ENCODE data around the gene ALDH1B1. TPM values are rescaled to one million over a fixed set of nuclear protein-coding genes. Genes with fewer than 3 reads are reported as not detected.
"Not testable (repeated sequence)": the region's sequence is repeated elsewhere in the genome, so short reads cannot be mapped to it uniquely, and the experiment has no call there.

ALDH1B1 gene
- total RNA-seq, 2 donors from 2014 or later, result 9.1 to 10.2 TPM

- Mint-ChIP-seq H3K36me3 (ENCODE audit: insufficient read depth in 2 of 2) (peaks cover 8 to 10% of the 10 kb centered on the region in 2 donors), H3K27me3 (ENCODE audit: low read depth) (peaks cover 8% of the 10 kb centered on the region), H3K9me3 (no peaks in the 10 kb centered on the region), H3K4me1 (ENCODE audit: low read depth) (peaks cover 17% of the 10 kb centered on the region), H3K27ac (no peak overlapping the region), H3K4me3 (no peak overlapping the region)
- no peak for DNase-seq
- no peak for ATAC-seq (replicated peaks in 1 of 2)
Observed at GRCh38 chr9:38396371-38396671, 3.8 kb downstream of the ALDH1B1 start.

DNA sequence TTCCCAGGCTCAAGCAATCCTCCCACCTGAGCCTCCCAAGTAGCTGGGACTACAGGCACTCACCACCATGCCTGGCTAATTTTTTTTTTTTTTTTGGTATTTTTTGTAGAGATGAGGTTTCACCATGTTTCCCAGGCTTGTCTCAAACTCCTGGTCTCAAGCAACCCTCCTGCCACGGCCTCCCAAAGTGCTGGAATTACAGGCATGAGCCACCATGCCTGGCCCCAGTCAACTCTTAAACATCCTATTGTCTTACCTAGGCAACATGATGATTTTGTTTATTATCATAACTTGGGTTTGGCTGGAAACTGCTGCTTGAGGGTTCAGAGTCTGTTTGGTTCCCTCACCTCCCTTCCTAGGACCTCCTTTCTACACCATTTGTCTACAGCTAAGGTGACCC, 6.7 kb downstream of the ALDH1B1 start:
- H3K4me1 Mint-ChIP-seq (ENCODE audit: low read depth); H3K36me3 Mint-ChIP-seq (ENCODE audit: insufficient read depth in 2 of 2); H3K27ac Mint-ChIP-seq; ATAC-seq (replicated peaks in 1 of 2); H3K9me3 Mint-ChIP-seq; H3K27me3 Mint-ChIP-seq (ENCODE audit: low read depth); H3K4me3 Mint-ChIP-seq; DNase-seq: not testable (repeated sequence)

DNA sequence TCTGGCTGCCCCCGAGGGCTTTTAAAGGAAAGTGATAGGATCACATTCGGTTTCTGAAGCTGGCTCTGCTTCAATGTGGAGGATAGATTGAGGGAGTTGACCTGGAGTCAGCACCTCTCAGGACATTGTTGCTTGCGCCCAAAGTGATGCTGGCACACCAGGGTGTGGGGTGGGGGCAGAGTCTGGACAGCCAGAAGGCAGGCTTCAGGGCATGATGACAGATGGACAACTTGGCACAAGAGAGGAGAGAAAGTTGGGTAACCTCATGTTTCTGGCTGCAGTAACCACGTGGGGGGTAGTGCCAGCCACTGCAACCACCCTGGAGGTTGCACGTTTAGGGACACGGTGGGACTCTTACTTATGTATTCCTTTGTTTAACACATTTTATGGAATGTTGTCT, 9.5 kb downstream of the ALDH1B1 start:
- no peak for DNase-seq
- Mint-ChIP-seq H3K27me3 (ENCODE audit: low read depth) (peaks cover 10% of the 10 kb centered on the region), H3K36me3 (ENCODE audit: insufficient read depth in 2 of 2) (peaks cover 0 to 2% of the 10 kb centered on the region in 2 donors), H3K4me1 (ENCODE audit: low read depth) (no peaks in the 10 kb centered on the region), H3K9me3 (no peaks in the 10 kb centered on the region), H3K4me3 (no peak overlapping the region), H3K27ac (no peak overlapping the region)
- no peak for ATAC-seq (replicated peaks in 1 of 2)

DNA sequence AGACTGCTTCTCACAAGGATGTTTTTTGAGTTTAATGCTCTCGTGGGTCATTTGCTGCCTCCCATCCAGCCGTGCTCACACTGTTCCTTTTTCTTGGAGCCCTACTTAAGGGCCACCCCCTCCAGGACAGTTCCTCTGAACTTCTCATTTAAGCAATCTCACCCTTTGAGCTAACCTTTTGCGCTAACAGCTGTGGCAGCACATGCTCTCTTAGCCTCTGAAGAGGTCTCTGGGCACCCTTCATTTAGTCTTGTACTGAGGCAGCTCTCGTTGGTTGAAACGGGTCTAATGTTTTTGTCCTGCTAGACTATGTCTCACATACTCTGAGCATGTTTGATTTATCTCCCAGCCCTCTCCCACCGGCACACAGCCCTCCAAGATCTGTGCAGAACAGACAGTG, 11.8 kb downstream of the ALDH1B1 start:
- Mint-ChIP-seq H3K9me3 (no peaks in the 10 kb centered on the region), H3K27me3 (ENCODE audit: low read depth) (peaks cover 10% of the 10 kb centered on the region), H3K4me3 (no peak overlapping the region), H3K27ac (no peak overlapping the region), H3K4me1 (ENCODE audit: low read depth) (no peaks in the 10 kb centered on the region), H3K36me3 (ENCODE audit: insufficient read depth in 2 of 2) (no peaks in the 10 kb centered on the region)
- no peak for DNase-seq
- no peak for ATAC-seq (replicated peaks in 1 of 2)

GRCh38 chr9:38405785-38406184, 13.3 kb downstream of the ALDH1B1 start:
- Mint-ChIP-seq H3K9me3 (no peaks in the 10 kb centered on the region), H3K4me3 (no peak overlapping the region), H3K27ac (no peak overlapping the region), H3K4me1 (ENCODE audit: low read depth) (no peaks in the 10 kb centered on the region), H3K27me3 (ENCODE audit: low read depth) (peaks cover 10% of the 10 kb centered on the region), H3K36me3 (ENCODE audit: insufficient read depth in 2 of 2) (no peaks in the 10 kb centered on the region)
- no peak for ATAC-seq (replicated peaks in 1 of 2)
- no peak for DNase-seq

DNA sequence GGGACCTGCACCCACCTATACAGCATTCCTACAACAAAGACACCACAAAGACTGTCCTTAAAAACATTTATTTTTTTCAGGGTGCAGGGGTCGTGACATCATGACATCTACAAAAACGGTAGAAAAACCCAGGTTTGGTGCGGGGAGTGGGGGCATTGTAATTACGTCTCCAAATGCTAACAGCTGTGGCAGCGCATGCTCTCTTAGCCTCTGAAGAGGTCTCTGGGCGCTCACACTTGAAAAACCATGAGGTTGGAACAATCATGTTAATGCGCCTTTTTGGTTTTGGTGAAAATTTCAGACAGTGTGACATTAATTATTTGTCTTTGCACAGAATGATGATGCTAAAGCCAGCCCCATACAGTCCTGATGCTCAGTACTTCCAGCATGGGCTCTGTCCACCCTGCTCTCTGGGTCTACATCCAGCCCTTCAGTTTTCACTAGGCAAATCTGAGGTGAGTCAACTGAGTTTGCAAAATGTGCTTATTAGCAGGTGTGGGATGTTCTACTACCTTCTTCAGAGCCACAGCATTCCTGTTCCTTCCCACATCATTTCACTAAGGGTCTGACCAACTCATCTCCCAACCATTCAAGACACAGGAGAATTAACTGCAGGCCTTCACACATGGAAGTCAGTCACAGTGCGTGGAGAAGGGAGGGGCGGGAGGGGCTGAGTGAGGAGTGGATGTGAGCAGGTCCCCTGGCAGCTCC, 14.1 kb downstream of the ALDH1B1 start:
- no peak for ATAC-seq (replicated peaks in 1 of 2)
- no peaks in the 10 kb centered on the region for H3K36me3 Mint-ChIP-seq (ENCODE audit: insufficient read depth in 2 of 2)
- no peak overlapping the region for H3K4me3 Mint-ChIP-seq
- no peak overlapping the region for H3K27ac Mint-ChIP-seq
- peaks cover 10% of the 10 kb centered on the region for H3K27me3 Mint-ChIP-seq (ENCODE audit: low read depth)
- no peak for DNase-seq
- H3K9me3 Mint-ChIP-seq, result no peaks in the 10 kb centered on the region
- no peaks in the 10 kb centered on the region for H3K4me1 Mint-ChIP-seq (ENCODE audit: low read depth)

DNA sequence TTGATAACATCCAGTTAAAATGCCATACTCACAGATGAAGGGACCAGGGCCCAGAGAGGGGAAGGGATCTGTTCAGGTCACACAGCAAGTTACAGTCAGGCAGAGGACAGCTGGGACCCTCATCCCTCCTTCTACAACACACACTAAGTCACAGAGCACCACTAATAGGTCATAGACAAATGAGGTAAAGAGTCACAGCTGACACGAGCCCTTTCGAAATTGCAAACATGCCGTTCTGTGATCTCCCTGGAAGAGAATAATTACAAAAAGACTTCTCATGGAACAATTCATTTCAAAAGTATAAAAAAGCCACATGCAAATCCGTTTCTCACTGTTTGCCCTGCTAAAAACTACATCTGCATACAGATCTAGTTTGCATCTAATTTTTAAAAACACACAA, 16.2 kb downstream of the ALDH1B1 start:
- H3K9me3 Mint-ChIP-seq, result no peaks in the 10 kb centered on the region
- no peaks in the 10 kb centered on the region for H3K4me1 Mint-ChIP-seq (ENCODE audit: low read depth)
- H3K27ac Mint-ChIP-seq, result no peak overlapping the region
- DNase-seq, result no peak
- peak in 1 of 2 donors; percentile 78 for ATAC-seq (replicated peaks in 1 of 2)
- peaks cover 17% of the 10 kb centered on the region for H3K27me3 Mint-ChIP-seq (ENCODE audit: low read depth)
- no peak overlapping the region for H3K4me3 Mint-ChIP-seq
- H3K36me3 Mint-ChIP-seq (ENCODE audit: insufficient read depth in 2 of 2), result no peaks in the 10 kb centered on the region

- no peaks in the 10 kb centered on the region for H3K9me3 Mint-ChIP-seq
- H3K36me3 Mint-ChIP-seq (ENCODE audit: insufficient read depth in 2 of 2), result no peaks in the 10 kb centered on the region
- no peak overlapping the region for H3K4me3 Mint-ChIP-seq
- no peak overlapping the region for H3K27ac Mint-ChIP-seq
- H3K4me1 Mint-ChIP-seq (ENCODE audit: low read depth), result no peaks in the 10 kb centered on the region
- no peak for ATAC-seq (replicated peaks in 1 of 2)
- peaks cover 7% of the 10 kb centered on the region for H3K27me3 Mint-ChIP-seq (ENCODE audit: low read depth)
- no peak for DNase-seq
Observed at GRCh38 chr9:38412751-38413150, 20.2 kb downstream of the ALDH1B1 start.

GRCh38 chr9:38413283-38413682, 20.8 kb downstream of the ALDH1B1 start:
- H3K4me3 Mint-ChIP-seq, result no peak overlapping the region
- H3K27ac Mint-ChIP-seq, result no peak overlapping the region
- H3K36me3 Mint-ChIP-seq (ENCODE audit: insufficient read depth in 2 of 2), result no peaks in the 10 kb centered on the region
- H3K4me1 Mint-ChIP-seq (ENCODE audit: low read depth), result no peaks in the 10 kb centered on the region
- H3K9me3 Mint-ChIP-seq, result no peaks in the 10 kb centered on the region
- no peak for DNase-seq
- peaks cover 7% of the 10 kb centered on the region for H3K27me3 Mint-ChIP-seq (ENCODE audit: low read depth)
- ATAC-seq (replicated peaks in 1 of 2), result no peak

DNA sequence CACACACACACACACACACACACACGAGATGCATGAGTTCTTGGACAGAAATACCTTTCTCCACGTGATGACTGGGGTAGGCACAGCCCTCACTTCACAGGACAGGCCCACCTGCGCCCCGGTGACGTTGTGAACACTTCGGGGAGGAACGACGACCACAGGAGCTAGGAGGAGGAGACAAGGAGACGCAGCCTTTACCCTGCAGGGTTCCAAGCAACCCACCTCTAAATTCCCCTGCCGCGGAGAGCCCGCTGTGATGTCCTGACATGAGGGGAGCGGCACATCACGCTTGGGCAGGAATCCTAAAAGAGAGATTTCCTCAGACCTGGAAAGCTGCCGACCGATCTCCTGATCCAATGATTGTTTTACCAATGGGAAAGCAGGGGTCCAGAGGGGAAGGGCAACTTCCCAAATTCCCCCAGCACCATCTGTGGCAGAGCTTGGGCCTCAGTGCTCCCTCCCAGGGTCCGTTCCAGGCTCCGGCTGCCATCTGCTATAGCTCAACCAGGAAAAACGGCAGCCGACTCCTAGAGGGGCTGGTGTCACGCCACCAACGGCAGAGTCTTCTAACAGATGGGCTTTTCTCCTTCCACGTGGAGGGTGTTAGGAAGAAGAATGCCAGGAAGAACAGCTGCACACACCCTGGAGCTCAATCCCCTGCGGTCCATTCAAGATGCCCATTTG, 21.7 kb downstream of the ALDH1B1 start:
- no peaks in the 10 kb centered on the region for H3K4me1 Mint-ChIP-seq (ENCODE audit: low read depth)
- ATAC-seq (replicated peaks in 1 of 2), result no peak
- H3K27me3 Mint-ChIP-seq (ENCODE audit: low read depth), result peaks cover 7% of the 10 kb centered on the region

DNA sequence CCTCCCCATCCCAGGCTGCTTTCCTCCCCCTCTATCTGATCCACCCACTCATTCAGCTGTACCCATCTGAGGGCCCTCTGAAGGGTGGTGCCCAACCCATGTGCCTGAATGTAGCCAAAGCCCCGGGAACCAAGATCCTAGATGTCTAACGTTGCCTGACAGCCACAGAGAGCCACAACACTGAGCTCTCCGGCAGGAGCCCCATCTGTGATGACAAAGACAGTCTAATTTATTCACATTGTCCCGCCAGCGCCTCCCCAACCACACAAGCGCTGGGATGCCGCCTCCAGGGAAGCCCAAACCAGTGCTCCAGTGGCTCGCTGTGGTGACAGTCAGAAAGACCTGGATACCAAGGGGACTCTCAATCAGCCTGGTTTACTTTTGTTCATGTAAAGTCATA, 23.4 kb downstream of the ALDH1B1 start:
- Mint-ChIP-seq H3K36me3 (ENCODE audit: insufficient read depth in 2 of 2) (no peaks in the 10 kb centered on the region), H3K27ac (no peak overlapping the region)
- no peak for ATAC-seq (replicated peaks in 1 of 2)

More for the DNA sequence above, 21.7 kb downstream of the ALDH1B1 start:
- H3K9me3 Mint-ChIP-seq, result no peaks in the 10 kb centered on the region
- no peaks in the 10 kb centered on the region for H3K36me3 Mint-ChIP-seq (ENCODE audit: insufficient read depth in 2 of 2)
- no peak overlapping the region for H3K27ac Mint-ChIP-seq
- DNase-seq, result no peak
- H3K4me3 Mint-ChIP-seq, result no peak overlapping the region

DNA sequence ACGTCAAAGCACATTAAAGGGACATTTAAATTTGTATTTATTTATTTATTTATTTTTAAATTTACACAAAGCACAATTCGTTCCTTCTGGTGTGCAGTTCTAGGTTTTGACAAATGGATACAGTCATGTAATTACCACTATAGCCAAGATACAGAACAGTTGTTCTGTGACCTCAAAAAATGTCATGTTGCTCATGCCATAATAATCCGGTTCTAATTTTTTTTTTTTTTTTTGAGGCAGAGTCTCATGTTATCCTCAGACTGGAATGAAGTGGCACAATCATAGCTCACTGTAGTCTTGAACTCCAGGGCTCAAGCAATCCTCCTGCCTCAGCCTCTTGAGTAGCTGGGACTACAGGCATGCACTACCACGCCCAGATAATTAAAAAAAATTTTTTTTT, 24.0 kb downstream of the ALDH1B1 start:
- Mint-ChIP-seq H3K9me3 (no peaks in the 10 kb centered on the region), H3K36me3 (ENCODE audit: insufficient read depth in 2 of 2) (no peaks in the 10 kb centered on the region), H3K27me3 (ENCODE audit: low read depth) (peaks cover 8% of the 10 kb centered on the region), H3K4me3 (no peak overlapping the region), H3K4me1 (ENCODE audit: low read depth) (no peaks in the 10 kb centered on the region), H3K27ac (no peak overlapping the region)
- ATAC-seq (replicated peaks in 1 of 2) (no peak), DNase-seq (no peak)

More for the DNA sequence above, 23.4 kb downstream of the ALDH1B1 start:
- peaks cover 7% of the 10 kb centered on the region for H3K27me3 Mint-ChIP-seq (ENCODE audit: low read depth)
- no peaks in the 10 kb centered on the region for H3K9me3 Mint-ChIP-seq
- DNase-seq, result no peak
- no peaks in the 10 kb centered on the region for H3K4me1 Mint-ChIP-seq (ENCODE audit: low read depth)
- H3K4me3 Mint-ChIP-seq, result no peak overlapping the region

GRCh38 chr9:38417003-38417945, 24.8 kb downstream of the ALDH1B1 start:
- peak; percentile 54 to 63 for DNase-seq
- H3K27me3 Mint-ChIP-seq (ENCODE audit: low read depth), result peaks cover 16% of the 10 kb centered on the region
- H3K36me3 Mint-ChIP-seq (ENCODE audit: insufficient read depth in 2 of 2), result no peaks in the 10 kb centered on the region
- ATAC-seq (replicated peaks in 1 of 2), result peak; percentile 53 to 71
- H3K4me1 Mint-ChIP-seq (ENCODE audit: low read depth), result no peaks in the 10 kb centered on the region
- H3K9me3 Mint-ChIP-seq, result no peaks in the 10 kb centered on the region
- H3K27ac Mint-ChIP-seq, result no peak overlapping the region
- H3K4me3 Mint-ChIP-seq, result no peak overlapping the region

Data from activated T-cell treated with anti-CD3 and anti-CD28 coated beads, Interleukin-2, amount 50 U/mL, for 72 hours (primary cell).